ENCODE measurements around the gene POFUT1. TPM values are rescaled to one million over a fixed set of nuclear protein-coding genes. Genes with fewer than 3 reads are reported as not detected.

The POFUT1 gene
- total RNA-seq, 1 donor from 2014 or later, result 29.5 TPM

DNA sequence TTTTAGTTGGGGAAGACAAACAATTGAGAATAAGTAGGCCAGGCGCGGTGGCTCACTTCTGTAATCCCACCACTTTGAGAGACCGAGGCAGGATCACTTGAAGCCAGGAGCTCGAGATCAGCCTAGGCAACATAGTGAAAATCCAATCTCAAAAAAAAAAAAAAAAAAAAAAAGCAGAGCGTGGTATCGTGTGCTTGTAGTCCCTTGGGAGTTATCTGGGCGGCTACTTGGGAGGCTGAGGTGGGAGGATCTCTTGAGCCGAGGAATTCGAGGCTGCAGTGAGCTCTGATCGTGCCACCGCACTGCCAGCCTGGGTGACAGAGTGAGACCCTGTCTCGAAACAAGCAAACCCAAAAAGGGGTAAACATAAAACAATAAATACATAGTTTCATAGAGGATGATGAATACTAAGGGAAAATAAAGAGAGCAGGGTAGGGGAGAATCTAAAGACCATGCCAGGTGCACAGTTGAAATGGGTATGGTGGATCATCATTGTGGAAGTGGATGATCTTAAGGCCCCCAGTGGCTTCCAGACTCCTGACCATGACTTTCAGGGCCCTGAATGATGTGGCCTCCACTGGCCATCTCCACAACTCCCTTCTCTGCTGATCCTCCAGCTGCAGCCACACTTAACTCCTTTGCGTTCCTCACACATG lies 947 bp downstream of the POFUT1 start:
- no peak for TF ChIP-seq CTCF (IDR thresholded peaks at IDR 0.05; ENCODE audit: partially characterized antibody, unreplicated experiment)
- H3K27ac Mint-ChIP-seq (ENCODE audit: unreplicated experiment), result peak overlapping the region; percentile 64
- peaks cover 16% of the 10 kb centered on the region for H3K9me3 Mint-ChIP-seq (ENCODE audit: unreplicated experiment)
- peaks cover 5% of the 10 kb centered on the region for H3K36me3 Mint-ChIP-seq (ENCODE audit: unreplicated experiment)
- H3K4me3 Mint-ChIP-seq (ENCODE audit: unreplicated experiment), result peak overlapping the region; percentile 92
- peaks cover 42% of the 10 kb centered on the region for H3K4me1 Mint-ChIP-seq (ENCODE audit: low read depth, unreplicated experiment)
- H3K27me3 Mint-ChIP-seq (ENCODE audit: unreplicated experiment), result peaks cover 6% of the 10 kb centered on the region
- DNase-seq, result no peak

GRCh38 chr20:32209850-32210605 lies 2.3 kb downstream of the POFUT1 start:
- H3K4me3 Mint-ChIP-seq (ENCODE audit: unreplicated experiment), result peak overlapping the region; percentile 74

GRCh38 chr20:32213870-32214269 lies 6.2 kb downstream of the POFUT1 start:
- no peak for TF ChIP-seq CTCF (IDR thresholded peaks at IDR 0.05; ENCODE audit: partially characterized antibody, unreplicated experiment)
- no peak for DNase-seq
- H3K4me3 Mint-ChIP-seq (ENCODE audit: unreplicated experiment), result no peak overlapping the region
- H3K9me3 Mint-ChIP-seq (ENCODE audit: unreplicated experiment), result peaks cover 7% of the 10 kb centered on the region
- H3K4me1 Mint-ChIP-seq (ENCODE audit: low read depth, unreplicated experiment), result peaks cover 7% of the 10 kb centered on the region
- peaks cover 5% of the 10 kb centered on the region for H3K36me3 Mint-ChIP-seq (ENCODE audit: unreplicated experiment)
- no peak overlapping the region for H3K27ac Mint-ChIP-seq (ENCODE audit: unreplicated experiment)
- H3K27me3 Mint-ChIP-seq (ENCODE audit: unreplicated experiment), result peaks cover 1% of the 10 kb centered on the region

More at GRCh38 chr20:32209850-32210605, 2.3 kb downstream of the POFUT1 start:
- no peak for DNase-seq
- Mint-ChIP-seq H3K27ac (ENCODE audit: unreplicated experiment) (peak overlapping the region; percentile 9), H3K9me3 (ENCODE audit: unreplicated experiment) (peaks cover 16% of the 10 kb centered on the region), H3K4me1 (ENCODE audit: low read depth, unreplicated experiment) (peaks cover 30% of the 10 kb centered on the region), H3K27me3 (ENCODE audit: unreplicated experiment) (peaks cover 6% of the 10 kb centered on the region), H3K36me3 (ENCODE audit: unreplicated experiment) (peaks cover 5% of the 10 kb centered on the region)
- no peak for TF ChIP-seq CTCF (IDR thresholded peaks at IDR 0.05; ENCODE audit: partially characterized antibody, unreplicated experiment)

GRCh38 chr20:32215147-32215546 lies 7.5 kb downstream of the POFUT1 start:
- DNase-seq, result no peak
- no peak for TF ChIP-seq CTCF (IDR thresholded peaks at IDR 0.05; ENCODE audit: partially characterized antibody, unreplicated experiment)
- H3K4me3 Mint-ChIP-seq (ENCODE audit: unreplicated experiment), result no peak overlapping the region
- no peaks in the 10 kb centered on the region for H3K4me1 Mint-ChIP-seq (ENCODE audit: low read depth, unreplicated experiment)
- no peaks in the 10 kb centered on the region for H3K27me3 Mint-ChIP-seq (ENCODE audit: unreplicated experiment)
- H3K9me3 Mint-ChIP-seq (ENCODE audit: unreplicated experiment), result no peaks in the 10 kb centered on the region
- H3K36me3 Mint-ChIP-seq (ENCODE audit: unreplicated experiment), result peaks cover 5% of the 10 kb centered on the region
- no peak overlapping the region for H3K27ac Mint-ChIP-seq (ENCODE audit: unreplicated experiment)

- Mint-ChIP-seq H3K27ac (ENCODE audit: unreplicated experiment) (no peak overlapping the region), H3K4me3 (ENCODE audit: unreplicated experiment) (no peak overlapping the region), H3K27me3 (ENCODE audit: unreplicated experiment) (no peaks in the 10 kb centered on the region), H3K9me3 (ENCODE audit: unreplicated experiment) (no peaks in the 10 kb centered on the region), H3K4me1 (ENCODE audit: low read depth, unreplicated experiment) (no peaks in the 10 kb centered on the region), H3K36me3 (ENCODE audit: unreplicated experiment) (peaks cover 5% of the 10 kb centered on the region)
- TF ChIP-seq CTCF (IDR thresholded peaks at IDR 0.05; ENCODE audit: partially characterized antibody, unreplicated experiment), result no peak
- DNase-seq, result no peak
Measured at GRCh38 chr20:32215729-32216128, 8.0 kb downstream of the POFUT1 start.

All from glutamatergic neuron (in vitro differentiated cells).